Left ventricle myocardium inferior (tissue), 1 donor: ENCODE measurements around the gene OTOA. TPM values are rescaled to one million over a fixed set of nuclear protein-coding genes. Genes with fewer than 3 reads are reported as not detected.

Source experiments
- DNase-seq: peaks from one replicate; pipeline ENCODE4 v3.0.0-alpha.2; 2020
- H3K27ac ChIP-seq: fragments of 200-600 bp; replicated peaks from 2 replicates; pipeline ENCODE4 v1.8.0; 2021
- H3K27me3 ChIP-seq: fragments of 200-600 bp; 2 replicates; pipeline ENCODE4 v1.8.0; 2021; ENCODE audit warnings: low read depth
- H3K36me3 ChIP-seq: fragments of 200-600 bp; 2 replicates; pipeline ENCODE4 v1.8.0; 2021
- H3K4me1 ChIP-seq: fragments of 200-600 bp; 2 replicates; pipeline ENCODE4 v1.8.0; 2021
- H3K4me3 ChIP-seq: fragments of 200-600 bp; 2 replicates; pipeline ENCODE4 v1.8.0; 2021; ENCODE audit warnings: mild to moderate bottlenecking, moderate library complexity
- H3K9me3 ChIP-seq: fragments of 200-600 bp; replicated peaks from 2 replicates; pipeline ENCODE4 v1.8.0; 2021
- CTCF ChIP-seq: fragments of 200-600 bp; IDR thresholded peaks from 2 replicates; pipeline ENCODE4 v1.8.0; 2021; ENCODE audit warnings: antibody characterized with exemption, mild to moderate bottlenecking, borderline replicate concordance
- intact Hi-C: fragments of 100-400 bp; cut with micrococcal nuclease; formaldehyde crosslinking; loops from one replicate; pipeline ENCODE4 v1.11.0; 2022
- total RNA-seq: library from RNA; stranded (reverse); fragmentation: NEBNext Ultra II Directional; extraction: Animal tissue kit (Norgen Biotek cat#: 25700); gene quantifications from one replicate; pipeline ENCODE4 v1.2.1, GENCODE V29; 2021
- donor health status: DM: no; HTN: yes; CAD: no; lungs with severe emphysema.

OTOA gene
- total RNA-seq, 1 donor from 2014 or later: 0.11 TPM

- H3K9me3 ChIP-seq: no peaks in the 10 kb centered on the region
- no peak for TF ChIP-seq CTCF
- H3K4me3 ChIP-seq: no peak overlapping the region
- no peaks in the 10 kb centered on the region for H3K4me1 ChIP-seq
- H3K27me3 ChIP-seq: peaks cover 9% of the 10 kb centered on the region
- no peaks in the 10 kb centered on the region for H3K36me3 ChIP-seq
- H3K27ac ChIP-seq: no peak overlapping the region
- DNase-seq: no peak
- intact Hi-C loops: no loop called here
Observed at GRCh38 chr16:21701271-21701670, 37.5 kb downstream of the OTOA start.

- H3K27me3 ChIP-seq: peaks cover 5% of the 10 kb centered on the region
- DNase-seq: no peak
- TF ChIP-seq CTCF: no peak
- H3K27ac ChIP-seq: no peak overlapping the region
- intact Hi-C loops: no loop called here
- no peaks in the 10 kb centered on the region for H3K9me3 ChIP-seq
- no peak overlapping the region for H3K4me3 ChIP-seq
- H3K36me3 ChIP-seq: no peaks in the 10 kb centered on the region
- H3K4me1 ChIP-seq: no peaks in the 10 kb centered on the region
Observed at GRCh38 chr16:21702276-21702675, 38.5 kb downstream of the OTOA start.

- no peak for DNase-seq
- no peak overlapping the region for H3K4me3 ChIP-seq
- H3K9me3 ChIP-seq: no peaks in the 10 kb centered on the region
- intact Hi-C loops: no loop called here
- no peaks in the 10 kb centered on the region for H3K36me3 ChIP-seq
- H3K27ac ChIP-seq: no peak overlapping the region
- no peak for TF ChIP-seq CTCF
- H3K27me3 ChIP-seq: peaks cover 7% of the 10 kb centered on the region
- H3K4me1 ChIP-seq: no peaks in the 10 kb centered on the region
Observed at GRCh38 chr16:21703156-21703555, 39.4 kb downstream of the OTOA start.

GRCh38 chr16:21703589-21704174 lies 39.9 kb downstream of the OTOA start:
- no peak for TF ChIP-seq CTCF
- H3K27me3 ChIP-seq: peaks cover 10% of the 10 kb centered on the region
- no peaks in the 10 kb centered on the region for H3K9me3 ChIP-seq
- H3K4me3 ChIP-seq: no peak overlapping the region
- no peak overlapping the region for H3K27ac ChIP-seq
- DNase-seq: no peak
- intact Hi-C loops: no loop called here
- H3K36me3 ChIP-seq: no peaks in the 10 kb centered on the region
- H3K4me1 ChIP-seq: peaks cover 1% of the 10 kb centered on the region

- Histone ChIP-seq H3K9me3 (no peaks in the 10 kb centered on the region), H3K4me3 (no peak overlapping the region), H3K27me3 (peaks cover 10% of the 10 kb centered on the region), H3K4me1 (peaks cover 3% of the 10 kb centered on the region), H3K27ac (no peak overlapping the region), H3K36me3 (no peaks in the 10 kb centered on the region)
- TF ChIP-seq CTCF: no peak
- DNase-seq: no peak
- intact Hi-C loops: no loop called here
Observed at GRCh38 chr16:21704266-21704665, 40.5 kb downstream of the OTOA start.

- Histone ChIP-seq H3K9me3 (no peaks in the 10 kb centered on the region), H3K4me1 (peaks cover 3% of the 10 kb centered on the region), H3K27me3 (peaks cover 10% of the 10 kb centered on the region), H3K27ac (no peak overlapping the region), H3K36me3 (no peaks in the 10 kb centered on the region), H3K4me3 (no peak overlapping the region)
- no peak for TF ChIP-seq CTCF
- intact Hi-C loops: loop anchor here (5.0 kb wide), 1 partner anchor 117 kb away; no protein-coding TSS in a partner anchor
- DNase-seq: no peak
Observed at GRCh38 chr16:21704733-21705132, 41.0 kb downstream of the OTOA start.
